ENCODE data around the gene SLC6A6.

SLC6A6 gene

DNA sequence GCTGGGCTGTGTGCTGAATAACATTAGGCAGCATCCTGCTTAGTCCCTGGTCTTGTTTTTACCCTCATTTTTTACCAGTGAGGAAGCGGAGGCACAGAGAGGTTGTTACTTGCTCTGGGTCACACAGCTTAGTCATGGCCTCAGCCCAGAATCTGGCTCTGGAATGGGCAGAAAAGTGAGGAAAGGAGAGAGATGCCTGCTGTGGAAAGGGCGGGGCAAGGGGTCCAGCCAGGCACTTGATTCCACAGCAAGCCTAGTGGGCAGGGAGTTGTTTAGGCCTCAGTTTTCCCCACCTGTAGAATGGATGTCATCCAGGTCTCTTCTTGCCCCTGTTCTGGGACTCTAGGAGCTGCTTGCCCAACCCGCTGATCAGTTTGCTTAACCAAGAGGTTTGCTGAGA, 35.9 kb downstream of the SLC6A6 start:
- Histone ChIP-seq H4K20me1 (ENCODE audit: low read depth, low read length) (no peaks in the 10 kb centered on the region), H3K36me3 (ENCODE audit: low read length) (no peaks in the 10 kb centered on the region), H2AFZ (ENCODE audit: low read depth, low read length, severe bottlenecking) (no peak overlapping the region), H3K9ac (ENCODE audit: low read length) (no peak overlapping the region), H3K27me3 (ENCODE audit: low read length) (no peaks in the 10 kb centered on the region), H3K9me3 (ENCODE audit: insufficient read depth, low read length) (no peaks in the 10 kb centered on the region), H3K27ac (ENCODE audit: low read depth, low read length) (peak overlapping the region; percentile 57), H3F3A (ENCODE audit: insufficient read depth) (no peaks in the 10 kb centered on the region), H3K4me2 (ENCODE audit: low read depth, low read length, poor library complexity, severe bottlenecking) (peak overlapping the region; percentile 28), H3K4me3 (ENCODE audit: insufficient read depth, low read length, poor library complexity, severe bottlenecking) (no peak overlapping the region), H3K79me2 (ENCODE audit: insufficient read depth, low read length) (peaks cover 91% of the 10 kb centered on the region), H3K9me2 (replicated peaks; ENCODE audit: insufficient read depth, low read length) (no peaks in the 10 kb centered on the region)
- TF ChIP-seq, protein P1, sequence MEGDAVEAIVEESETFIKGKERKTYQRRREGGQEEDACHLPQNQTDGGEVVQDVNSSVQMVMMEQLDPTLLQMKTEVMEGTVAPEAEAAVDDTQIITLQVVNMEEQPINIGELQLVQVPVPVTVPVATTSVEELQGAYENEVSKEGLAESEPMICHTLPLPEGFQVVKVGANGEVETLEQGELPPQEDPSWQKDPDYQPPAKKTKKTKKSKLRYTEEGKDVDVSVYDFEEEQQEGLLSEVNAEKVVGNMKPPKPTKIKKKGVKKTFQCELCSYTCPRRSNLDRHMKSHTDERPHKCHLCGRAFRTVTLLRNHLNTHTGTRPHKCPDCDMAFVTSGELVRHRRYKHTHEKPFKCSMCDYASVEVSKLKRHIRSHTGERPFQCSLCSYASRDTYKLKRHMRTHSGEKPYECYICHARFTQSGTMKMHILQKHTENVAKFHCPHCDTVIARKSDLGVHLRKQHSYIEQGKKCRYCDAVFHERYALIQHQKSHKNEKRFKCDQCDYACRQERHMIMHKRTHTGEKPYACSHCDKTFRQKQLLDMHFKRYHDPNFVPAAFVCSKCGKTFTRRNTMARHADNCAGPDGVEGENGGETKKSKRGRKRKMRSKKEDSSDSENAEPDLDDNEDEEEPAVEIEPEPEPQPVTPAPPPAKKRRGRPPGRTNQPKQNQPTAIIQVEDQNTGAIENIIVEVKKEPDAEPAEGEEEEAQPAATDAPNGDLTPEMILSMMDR (IDR thresholded peaks at IDR 0.05; ENCODE audit: insufficient read depth, low read length, poor library complexity, severe bottlenecking), result no peak

DNA sequence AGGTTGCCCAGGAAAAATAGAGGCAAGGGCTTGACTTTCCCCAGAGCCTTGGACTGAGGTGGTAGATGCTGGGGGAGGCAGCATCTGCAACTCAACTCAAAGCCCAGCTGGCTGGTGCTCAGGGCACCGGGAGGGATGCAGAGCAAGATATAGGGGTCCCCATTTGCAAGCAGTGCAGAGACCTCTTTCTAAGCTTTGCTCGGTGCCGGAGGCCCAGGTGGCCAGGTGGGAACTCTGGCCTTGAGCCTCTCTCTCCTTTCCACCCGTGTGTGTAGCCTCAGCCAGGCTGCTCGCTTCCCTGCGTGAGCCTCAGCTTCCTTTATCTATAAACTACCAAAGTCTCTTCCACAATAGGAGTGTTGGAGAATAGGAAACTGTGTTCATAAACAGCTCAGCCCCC, 36.5 kb downstream of the SLC6A6 start:
- Histone ChIP-seq H3K9me2 (replicated peaks; ENCODE audit: insufficient read depth, low read length) (no peaks in the 10 kb centered on the region), H3K9me3 (ENCODE audit: insufficient read depth, low read length) (no peaks in the 10 kb centered on the region), H3K4me3 (ENCODE audit: insufficient read depth, low read length, poor library complexity, severe bottlenecking) (no peak overlapping the region), H2AFZ (ENCODE audit: low read depth, low read length, severe bottlenecking) (no peak overlapping the region), H3K4me2 (ENCODE audit: low read depth, low read length, poor library complexity, severe bottlenecking) (peak overlapping the region; percentile 28), H3K27me3 (ENCODE audit: low read length) (no peaks in the 10 kb centered on the region), H3K79me2 (ENCODE audit: insufficient read depth, low read length) (peaks cover 87% of the 10 kb centered on the region), H3K9ac (ENCODE audit: low read length) (peak overlapping the region; percentile 8; the same call in 1 of the 2 replicates), H4K20me1 (ENCODE audit: low read depth, low read length) (no peaks in the 10 kb centered on the region), H3K27ac (ENCODE audit: low read depth, low read length) (peak overlapping the region; percentile 57), H3K36me3 (ENCODE audit: low read length) (no peaks in the 10 kb centered on the region), H3F3A (ENCODE audit: insufficient read depth) (no peaks in the 10 kb centered on the region)
- TF ChIP-seq, protein P1 (IDR thresholded peaks at IDR 0.05; ENCODE audit: insufficient read depth, low read length, poor library complexity, severe bottlenecking), result no peak
- TF ChIP-seq EZH2phosphoT487 (conservative IDR thresholded peaks at IDR 0.05; ENCODE audit: low read length), result no peak

DNA sequence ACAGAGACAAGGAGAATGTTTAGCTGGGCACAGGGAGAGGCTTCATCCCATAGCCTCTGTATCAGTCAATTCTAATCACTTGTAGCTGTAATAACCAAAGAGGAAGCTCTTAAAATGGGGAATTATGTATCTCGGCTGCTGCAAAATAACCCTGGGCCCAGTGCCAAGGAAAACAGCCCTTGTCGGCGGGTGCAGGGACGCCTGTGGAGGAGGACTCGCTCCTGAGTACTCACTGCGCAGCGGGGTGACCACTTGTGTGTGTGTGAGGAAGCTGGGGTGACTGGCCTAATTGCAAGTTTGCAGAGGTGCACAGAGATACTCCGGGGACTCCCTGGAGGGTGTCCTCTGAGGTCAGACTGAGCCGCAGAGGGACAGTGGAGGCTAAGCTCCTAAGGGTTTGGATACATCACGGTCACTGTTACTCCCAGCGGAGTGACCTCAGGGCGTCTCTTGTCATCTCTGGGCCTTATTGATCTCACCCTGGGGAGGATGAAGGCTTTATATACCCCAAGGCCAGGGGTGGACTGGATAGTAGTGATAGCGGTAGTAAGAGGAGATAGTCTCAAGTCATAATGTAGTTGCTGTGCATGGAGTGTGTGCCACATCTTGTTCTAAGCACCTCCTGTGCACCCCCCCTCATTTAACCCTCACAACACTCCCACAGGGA, 37.2 kb downstream of the SLC6A6 start:
- Histone ChIP-seq H3K4me3 (ENCODE audit: insufficient read depth, low read length, poor library complexity, severe bottlenecking) (no peak overlapping the region), H3K79me2 (ENCODE audit: insufficient read depth, low read length) (peaks cover 81% of the 10 kb centered on the region), H3K9ac (ENCODE audit: low read length) (peak overlapping the region; percentile 8; the same call in 1 of the 2 replicates), H3K9me3 (ENCODE audit: insufficient read depth, low read length) (no peaks in the 10 kb centered on the region), H3K4me2 (ENCODE audit: low read depth, low read length, poor library complexity, severe bottlenecking) (peak overlapping the region; percentile 28), H3K27ac (ENCODE audit: low read depth, low read length) (peak overlapping the region; percentile 57), H4K20me1 (ENCODE audit: low read depth, low read length) (no peaks in the 10 kb centered on the region), H3K27me3 (ENCODE audit: low read length) (no peaks in the 10 kb centered on the region), H3K9me2 (replicated peaks; ENCODE audit: insufficient read depth, low read length) (no peaks in the 10 kb centered on the region), H3K36me3 (ENCODE audit: low read length) (no peaks in the 10 kb centered on the region), H2AFZ (ENCODE audit: low read depth, low read length, severe bottlenecking) (no peak overlapping the region), H3F3A (ENCODE audit: insufficient read depth) (no peaks in the 10 kb centered on the region)
- TF ChIP-seq EZH2phosphoT487 (conservative IDR thresholded peaks at IDR 0.05; ENCODE audit: low read length), result no peak
- TF ChIP-seq, protein P1 (IDR thresholded peaks at IDR 0.05; ENCODE audit: insufficient read depth, low read length, poor library complexity, severe bottlenecking), result no peak

Measured in SU-DHL-6 (cell line).